Measurements from ENCODE around the gene MAGI2. TPM values are rescaled to one million over a fixed set of nuclear protein-coding genes. Genes with fewer than 3 reads are reported as not detected.

MAGI2 gene
- total RNA-seq, 1 experiment from 2014 or later, result 0.07 TPM

DNA sequence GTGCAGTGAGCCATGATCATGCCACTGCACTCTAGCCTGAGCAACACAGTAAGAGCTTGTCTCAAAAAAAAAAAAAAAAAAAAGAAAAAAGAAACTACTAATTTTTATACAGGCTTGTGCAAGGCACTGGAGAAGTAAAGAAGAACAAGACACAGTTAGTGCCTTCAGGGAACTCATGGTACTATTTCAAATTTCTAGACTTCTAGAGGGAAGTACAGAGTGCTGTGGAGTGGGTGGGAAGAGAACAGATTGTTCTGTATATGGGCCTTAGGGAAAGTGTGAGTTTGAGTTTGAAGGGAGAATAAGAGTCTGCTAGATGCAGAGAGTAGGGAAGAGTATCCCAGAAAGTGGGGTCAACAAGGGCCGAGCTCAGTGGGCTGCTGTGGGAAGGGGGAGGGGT, 1420.1 kb downstream of the MAGI2 start:
- intact Hi-C loops (cut with micrococcal nuclease), result no loop called here
- Mint-ChIP-seq H3K27me3 (ENCODE audit: insufficient read depth, unreplicated experiment) (peaks cover 84% of the 10 kb centered on the region), H3K4me1 (ENCODE audit: insufficient read depth, unreplicated experiment) (no peaks in the 10 kb centered on the region), H3K36me3 (ENCODE audit: insufficient read depth, unreplicated experiment) (no peaks in the 10 kb centered on the region), H3K9me3 (ENCODE audit: unreplicated experiment) (no peaks in the 10 kb centered on the region), H3K27ac (ENCODE audit: low read depth, unreplicated experiment) (no peak overlapping the region), H3K4me3 (ENCODE audit: unreplicated experiment) (no peak overlapping the region)
- ChIA-PET POLR2A (no interaction called here), CTCF (interaction anchor here (0.6 kb wide), 2 partner anchors 206 to 477 kb away, joined by 3 to 4 read pairs; no protein-coding TSS in a partner anchor)
- no TSS peak for BruUV-seq (replicated peaks)
- no peak for DNase-seq (ENCODE audit: unreplicated experiment)
- TF ChIP-seq, protein P1, sequence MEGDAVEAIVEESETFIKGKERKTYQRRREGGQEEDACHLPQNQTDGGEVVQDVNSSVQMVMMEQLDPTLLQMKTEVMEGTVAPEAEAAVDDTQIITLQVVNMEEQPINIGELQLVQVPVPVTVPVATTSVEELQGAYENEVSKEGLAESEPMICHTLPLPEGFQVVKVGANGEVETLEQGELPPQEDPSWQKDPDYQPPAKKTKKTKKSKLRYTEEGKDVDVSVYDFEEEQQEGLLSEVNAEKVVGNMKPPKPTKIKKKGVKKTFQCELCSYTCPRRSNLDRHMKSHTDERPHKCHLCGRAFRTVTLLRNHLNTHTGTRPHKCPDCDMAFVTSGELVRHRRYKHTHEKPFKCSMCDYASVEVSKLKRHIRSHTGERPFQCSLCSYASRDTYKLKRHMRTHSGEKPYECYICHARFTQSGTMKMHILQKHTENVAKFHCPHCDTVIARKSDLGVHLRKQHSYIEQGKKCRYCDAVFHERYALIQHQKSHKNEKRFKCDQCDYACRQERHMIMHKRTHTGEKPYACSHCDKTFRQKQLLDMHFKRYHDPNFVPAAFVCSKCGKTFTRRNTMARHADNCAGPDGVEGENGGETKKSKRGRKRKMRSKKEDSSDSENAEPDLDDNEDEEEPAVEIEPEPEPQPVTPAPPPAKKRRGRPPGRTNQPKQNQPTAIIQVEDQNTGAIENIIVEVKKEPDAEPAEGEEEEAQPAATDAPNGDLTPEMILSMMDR (IDR thresholded peaks at IDR 0.05; ENCODE audit: unreplicated experiment), result no peak

DNA sequence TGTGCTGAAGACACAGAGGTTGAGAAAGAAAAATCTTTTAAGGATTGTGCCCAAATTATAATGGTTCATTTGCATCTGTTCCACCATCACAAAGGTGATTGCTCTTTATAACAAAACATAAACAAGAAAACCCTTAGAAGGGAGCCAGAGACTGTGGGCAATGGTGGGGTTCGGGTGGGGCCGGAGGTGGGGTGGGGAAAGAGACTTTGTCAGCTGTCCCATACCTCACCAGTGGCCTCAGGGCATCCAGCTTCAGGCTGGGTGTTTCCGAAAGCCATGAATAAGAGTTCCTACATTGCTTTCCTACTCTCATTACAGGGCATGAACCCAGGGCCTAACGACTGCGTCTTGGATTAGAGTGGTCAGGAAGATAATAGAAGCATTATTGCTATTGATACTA, 1427.0 kb downstream of the MAGI2 start:
- Mint-ChIP-seq H3K4me1 (ENCODE audit: insufficient read depth, unreplicated experiment) (no peaks in the 10 kb centered on the region), H3K27ac (ENCODE audit: low read depth, unreplicated experiment) (no peak overlapping the region), H3K4me3 (ENCODE audit: unreplicated experiment) (no peak overlapping the region), H3K27me3 (ENCODE audit: insufficient read depth, unreplicated experiment) (peaks cover 31% of the 10 kb centered on the region), H3K36me3 (ENCODE audit: insufficient read depth, unreplicated experiment) (no peaks in the 10 kb centered on the region), H3K9me3 (ENCODE audit: unreplicated experiment) (no peaks in the 10 kb centered on the region)
- intact Hi-C loops (cut with micrococcal nuclease), result loop anchor here (10.0 kb wide), 1 partner anchor 1148 kb away; no protein-coding TSS in a partner anchor
- ChIA-PET POLR2A (no interaction called here), CTCF (no interaction called here)
- BruUV-seq (replicated peaks), result no TSS peak
- TF ChIP-seq, protein P1 (IDR thresholded peaks at IDR 0.05; ENCODE audit: unreplicated experiment), result no peak
- DNase-seq (ENCODE audit: unreplicated experiment), result no peak

DNA sequence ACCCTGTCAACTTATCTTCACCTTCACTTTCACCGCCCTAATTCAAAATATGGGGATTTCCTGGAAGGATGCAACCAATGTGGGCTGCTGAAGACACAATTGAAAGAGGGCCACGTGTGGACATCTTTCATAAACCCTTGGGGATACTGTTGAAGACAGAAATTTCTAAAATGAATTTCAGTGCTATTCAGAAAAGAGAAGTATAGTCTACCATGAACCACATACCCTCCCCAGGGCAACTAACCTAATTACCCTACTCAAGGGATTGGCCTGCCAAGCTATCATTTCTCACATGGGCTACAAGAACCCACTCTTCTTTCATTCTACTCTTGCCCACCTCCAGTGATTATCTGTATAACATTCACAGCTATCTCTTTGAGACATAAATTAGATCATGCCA, 1428.9 kb downstream of the MAGI2 start:
- CTCF ChIA-PET, result interaction anchor here (0.6 to 1.1 kb wide), 3 partner anchors 35 to 1160 kb away, joined by 3 to 5 read pairs (median 4); no protein-coding TSS in a partner anchor

DNA sequence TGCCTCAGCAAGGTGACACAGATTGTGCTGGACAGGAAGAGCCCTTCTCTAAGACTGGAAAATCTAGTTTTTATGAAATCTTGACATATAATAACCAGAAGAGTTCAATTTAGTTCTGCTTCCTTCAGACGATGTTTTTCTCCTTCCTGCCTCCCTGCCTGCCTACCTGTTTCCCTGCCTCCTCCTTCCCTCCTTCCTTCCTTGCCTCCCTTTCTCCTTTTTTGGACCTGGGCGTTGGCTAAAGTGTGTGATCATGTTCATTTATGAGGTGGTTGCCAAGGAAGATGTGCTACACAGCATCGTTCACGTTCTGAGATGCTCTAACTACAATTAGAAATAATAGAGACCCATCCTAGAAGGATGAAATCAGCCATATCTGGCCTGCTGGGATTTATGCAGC, 1430.3 kb downstream of the MAGI2 start:
- H3K27me3 Mint-ChIP-seq (ENCODE audit: insufficient read depth, unreplicated experiment), result peaks cover 23% of the 10 kb centered on the region
- TF ChIP-seq, protein P1 (IDR thresholded peaks at IDR 0.05; ENCODE audit: unreplicated experiment), result no peak
- intact Hi-C loops (cut with micrococcal nuclease), result loop anchor here (5.0 to 10.0 kb wide), 2 partner anchors 109 to 1152 kb away; no protein-coding TSS in a partner anchor
- H3K4me1 Mint-ChIP-seq (ENCODE audit: insufficient read depth, unreplicated experiment), result peaks cover 5% of the 10 kb centered on the region
- H3K9me3 Mint-ChIP-seq (ENCODE audit: unreplicated experiment), result no peaks in the 10 kb centered on the region
- no peak for DNase-seq (ENCODE audit: unreplicated experiment)
- ChIA-PET POLR2A (no interaction called here), CTCF (no interaction called here)
- H3K27ac Mint-ChIP-seq (ENCODE audit: low read depth, unreplicated experiment), result no peak overlapping the region
- BruUV-seq (replicated peaks), result no TSS peak
- H3K4me3 Mint-ChIP-seq (ENCODE audit: unreplicated experiment), result no peak overlapping the region
- H3K36me3 Mint-ChIP-seq (ENCODE audit: insufficient read depth, unreplicated experiment), result no peaks in the 10 kb centered on the region

More for the DNA sequence above, 1428.9 kb downstream of the MAGI2 start:
- POLR2A ChIA-PET, result no interaction called here
- no peaks in the 10 kb centered on the region for H3K9me3 Mint-ChIP-seq (ENCODE audit: unreplicated experiment)
- peaks cover 5% of the 10 kb centered on the region for H3K4me1 Mint-ChIP-seq (ENCODE audit: insufficient read depth, unreplicated experiment)
- no peak overlapping the region for H3K4me3 Mint-ChIP-seq (ENCODE audit: unreplicated experiment)
- peaks cover 18% of the 10 kb centered on the region for H3K27me3 Mint-ChIP-seq (ENCODE audit: insufficient read depth, unreplicated experiment)
- intact Hi-C loops (cut with micrococcal nuclease), result loop anchor here (5.0 to 10.0 kb wide), 2 partner anchors 108 to 1150 kb away; no protein-coding TSS in a partner anchor
- H3K36me3 Mint-ChIP-seq (ENCODE audit: insufficient read depth, unreplicated experiment), result no peaks in the 10 kb centered on the region
- no peak for DNase-seq (ENCODE audit: unreplicated experiment)
- BruUV-seq (replicated peaks), result no TSS peak
- H3K27ac Mint-ChIP-seq (ENCODE audit: low read depth, unreplicated experiment), result no peak overlapping the region
- TF ChIP-seq, protein P1 (IDR thresholded peaks at IDR 0.05; ENCODE audit: unreplicated experiment), result no peak

All from MCF 10A (cell line).